HG02571 (cell line): Measurements from ENCODE around the gene MID1.

Experiments used
- ATAC-seq: cut with Tn5 transposase; IDR thresholded peaks from one replicate; pipeline ENCODE4 v1.9.1; 2021; ENCODE audit warnings: mild to moderate bottlenecking, moderate library complexity; ENCODE audit not compliant: unreplicated experiment

The MID1 gene

GRCh38 chrX:10450959-10451355, 169.4 kb downstream of the MID1 start:
- no peak for ATAC-seq

DNA sequence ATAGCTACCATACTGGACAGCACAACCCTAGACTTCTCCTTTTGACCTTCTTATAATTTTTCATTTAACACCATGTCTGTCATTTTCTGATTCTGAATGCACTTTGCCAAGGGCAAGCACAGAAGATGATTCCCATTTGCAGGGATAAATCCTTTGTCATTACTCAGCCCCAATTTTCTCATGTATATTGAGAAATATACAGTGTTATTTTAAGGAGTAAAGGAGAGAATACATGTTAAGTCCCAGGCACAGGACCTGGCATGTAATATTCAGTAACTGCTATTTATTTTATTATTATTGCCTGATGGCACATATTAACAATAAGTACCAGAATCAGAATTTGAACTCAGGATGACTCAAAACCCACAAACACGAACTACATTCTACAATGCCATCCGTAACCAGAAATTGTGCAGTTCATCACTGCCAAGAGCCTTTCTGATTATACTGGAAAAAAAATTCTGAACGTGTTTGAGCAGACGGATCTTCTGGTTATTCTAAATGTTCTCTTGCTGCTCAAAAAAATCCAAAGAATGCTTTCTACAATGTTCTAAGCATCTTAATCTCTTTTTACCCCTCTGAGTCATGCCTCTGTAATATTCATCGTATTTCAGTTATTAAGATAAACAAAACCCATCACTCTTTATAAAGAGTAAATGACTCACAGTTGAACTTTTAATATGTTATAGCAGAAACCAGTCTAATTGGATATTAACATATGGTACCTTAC, 170.0 kb downstream of the MID1 start:
- ATAC-seq: no peak

- ATAC-seq: no peak
Measured at GRCh38 chrX:10447564-10448214, 172.7 kb downstream of the MID1 start.

DNA sequence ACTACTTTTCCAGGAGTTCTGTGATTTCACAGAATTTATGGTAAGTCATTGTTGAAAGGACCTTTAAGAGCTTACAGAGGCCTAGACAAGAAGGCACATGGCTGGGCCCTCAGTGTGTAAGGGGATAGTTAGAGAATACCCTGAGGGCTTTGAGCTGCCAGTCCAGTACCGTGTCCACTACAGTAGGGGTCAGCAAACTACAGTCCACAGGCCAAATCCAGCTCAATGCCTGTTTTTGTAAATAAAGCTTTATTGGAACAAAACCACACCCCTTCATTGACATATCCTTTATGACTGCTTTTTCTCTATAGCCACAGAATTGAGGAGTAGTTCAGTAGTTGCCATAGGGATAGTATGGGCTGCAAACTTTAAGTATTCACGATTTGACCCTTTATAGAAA, 176.2 kb downstream of the MID1 start:
- ATAC-seq: no peak

- ATAC-seq: no peak
Measured at GRCh38 chrX:10441464-10441863, 178.9 kb downstream of the MID1 start.

GRCh38 chrX:10433296-10433965, 187.0 kb downstream of the MID1 start:
- ATAC-seq: no peak

DNA sequence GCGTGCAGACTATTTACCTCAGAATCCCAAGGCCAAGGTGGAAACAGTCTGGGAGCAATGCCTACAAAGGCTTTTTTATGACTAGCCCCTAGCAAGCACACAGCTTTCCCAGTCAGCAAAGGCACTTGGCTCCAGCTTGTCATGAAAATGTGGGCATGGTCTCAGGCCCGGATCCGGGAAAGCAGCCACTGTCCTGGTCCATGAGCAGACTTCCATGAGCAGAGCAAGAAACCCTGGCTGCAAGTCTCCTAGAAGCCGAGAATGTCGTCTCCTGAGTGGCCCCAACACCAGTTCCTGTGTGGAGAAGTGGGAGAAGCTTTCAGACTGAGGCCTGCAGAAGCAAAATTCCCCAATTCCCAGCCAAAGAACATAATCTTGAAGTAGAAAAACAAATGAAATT, 190.5 kb downstream of the MID1 start:
- ATAC-seq: no peak

DNA sequence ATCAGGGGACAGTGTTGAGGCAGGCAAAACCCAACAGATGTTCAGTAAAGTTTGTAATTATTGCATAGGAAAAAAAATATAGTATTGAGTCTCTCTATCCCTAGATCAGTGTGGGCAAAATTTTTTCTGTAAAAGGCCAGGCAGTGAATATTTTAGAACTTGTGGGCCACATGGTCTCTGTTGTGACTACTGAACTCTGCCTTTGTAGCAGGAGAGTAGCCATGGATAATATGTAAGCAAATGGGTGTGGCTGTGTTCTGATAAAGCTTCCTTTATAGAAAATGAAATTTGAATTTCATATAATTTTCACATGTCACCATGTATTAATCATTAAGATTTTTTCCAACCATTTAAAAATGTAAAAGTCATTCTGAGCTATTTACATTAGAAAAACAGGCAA, 193.1 kb downstream of the MID1 start:
- no peak for ATAC-seq

- ATAC-seq: no peak
Measured at GRCh38 chrX:10423716-10424115, 196.7 kb downstream of the MID1 start.

DNA sequence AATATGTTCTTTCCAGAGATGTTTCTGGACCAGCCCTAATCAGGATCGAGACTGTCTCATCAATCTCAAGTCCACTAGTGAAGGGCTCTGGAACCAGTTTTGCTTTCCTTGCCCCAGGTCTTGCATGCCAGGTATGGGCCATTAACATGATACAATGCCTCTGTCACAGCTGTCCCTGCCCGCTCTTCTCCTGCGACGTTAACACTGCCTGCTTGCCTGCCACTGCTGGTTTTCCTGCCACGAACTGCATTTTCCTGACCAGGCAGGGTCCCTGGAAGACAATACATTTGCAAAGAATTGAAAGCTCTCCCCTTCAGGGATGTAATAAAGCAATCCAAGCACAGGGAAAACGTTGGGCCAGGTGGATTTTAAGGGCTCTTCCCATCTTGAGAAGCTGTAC, 200.3 kb downstream of the MID1 start:
- no peak for ATAC-seq

DNA sequence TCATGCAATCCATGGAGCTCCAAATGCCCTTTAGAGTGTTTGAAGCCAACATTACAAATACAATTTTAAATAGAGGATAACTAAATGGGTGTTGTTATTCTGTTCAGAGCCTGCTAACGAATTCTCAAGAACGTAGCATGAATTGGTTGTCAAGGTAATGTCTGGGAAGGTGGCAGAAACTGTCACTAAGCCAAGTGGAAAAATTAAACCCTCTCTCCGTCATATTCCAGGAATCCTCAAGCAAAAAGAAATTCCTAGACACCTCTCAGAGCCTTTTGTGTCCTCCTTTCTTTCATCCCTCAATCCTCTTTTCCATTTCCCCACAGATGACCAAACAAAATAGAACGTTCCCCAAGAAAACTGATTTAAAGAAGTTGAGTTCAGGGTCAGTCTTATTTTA, 204.0 kb downstream of the MID1 start:
- no peak for ATAC-seq

- ATAC-seq: no peak
Measured at GRCh38 chrX:10415306-10416001, 204.9 kb downstream of the MID1 start.

DNA sequence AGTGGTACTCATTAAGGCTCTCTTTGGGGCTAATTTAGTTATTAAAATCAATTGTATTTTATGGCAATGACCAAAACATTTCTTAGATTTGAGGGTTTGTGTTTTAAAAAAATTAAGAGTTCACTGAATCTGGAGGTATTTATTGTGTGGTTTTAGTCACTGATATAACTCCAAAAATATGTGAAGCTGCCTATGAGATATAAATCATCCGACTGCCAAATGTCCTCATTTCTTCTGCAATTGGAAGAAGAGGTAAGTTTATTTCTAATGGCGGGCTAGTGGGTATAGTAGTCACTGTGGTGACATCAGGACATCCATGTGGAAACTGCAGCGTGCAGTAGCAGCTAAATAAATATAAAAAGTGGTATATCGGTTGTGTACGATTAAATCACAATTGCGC, 205.5 kb downstream of the MID1 start:
- no peak for ATAC-seq

- ATAC-seq: no peak
Measured at GRCh38 chrX:10414156-10414824, 206.1 kb downstream of the MID1 start.

GRCh38 chrX:10404436-10404835, 215.9 kb downstream of the MID1 start:
- ATAC-seq: no peak

DNA sequence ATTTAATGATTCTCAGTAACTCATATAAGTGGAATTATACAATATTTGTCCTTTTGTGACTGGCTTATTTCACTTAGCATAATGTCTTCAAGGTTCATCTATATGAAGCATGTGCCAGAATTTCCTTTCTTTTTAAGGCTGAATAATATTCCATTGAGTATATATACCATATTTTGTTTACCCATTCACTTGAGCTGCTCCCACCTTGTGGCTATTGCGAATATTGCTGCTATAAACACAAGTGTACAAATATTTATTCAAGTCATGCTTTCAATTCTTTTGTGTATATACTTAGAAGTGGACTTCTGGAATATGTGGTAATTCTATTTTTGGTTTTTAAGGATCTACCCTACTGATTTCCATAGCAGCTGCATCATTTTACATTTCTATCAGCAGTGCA, 219.1 kb downstream of the MID1 start:
- no peak for ATAC-seq

DNA sequence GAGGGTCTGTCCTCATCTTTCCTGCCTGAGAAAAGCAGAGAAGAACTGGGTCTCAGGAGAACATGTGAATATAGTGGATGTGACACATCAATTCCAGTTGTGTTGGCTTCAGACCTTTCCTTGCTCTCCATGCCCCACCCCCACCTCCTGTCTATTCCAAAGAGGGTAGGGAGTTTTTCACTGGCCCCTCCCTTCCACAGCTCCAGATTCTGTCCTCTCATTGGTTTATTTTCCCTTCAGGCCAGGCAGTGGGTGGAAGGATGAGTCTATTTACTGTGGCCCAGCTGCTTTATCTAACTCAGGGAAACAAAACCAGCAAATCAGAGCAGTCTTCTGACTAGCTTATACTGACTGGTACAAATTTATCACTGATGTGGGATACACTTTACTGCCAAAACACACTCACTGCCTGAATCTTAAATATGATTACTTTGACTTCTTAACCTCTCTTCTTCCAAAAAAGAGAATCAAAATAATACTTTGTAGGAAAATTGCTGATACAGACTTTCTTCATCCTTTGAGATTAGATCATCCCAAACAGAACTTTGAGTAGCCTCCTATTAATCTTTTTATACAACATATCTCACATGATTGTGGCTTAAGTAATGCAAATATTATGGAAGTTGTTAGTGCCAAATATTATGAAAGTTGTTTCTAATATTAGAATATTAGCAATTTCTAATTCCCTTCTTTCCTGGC, 221.2 kb downstream of the MID1 start:
- no peak for ATAC-seq

DNA sequence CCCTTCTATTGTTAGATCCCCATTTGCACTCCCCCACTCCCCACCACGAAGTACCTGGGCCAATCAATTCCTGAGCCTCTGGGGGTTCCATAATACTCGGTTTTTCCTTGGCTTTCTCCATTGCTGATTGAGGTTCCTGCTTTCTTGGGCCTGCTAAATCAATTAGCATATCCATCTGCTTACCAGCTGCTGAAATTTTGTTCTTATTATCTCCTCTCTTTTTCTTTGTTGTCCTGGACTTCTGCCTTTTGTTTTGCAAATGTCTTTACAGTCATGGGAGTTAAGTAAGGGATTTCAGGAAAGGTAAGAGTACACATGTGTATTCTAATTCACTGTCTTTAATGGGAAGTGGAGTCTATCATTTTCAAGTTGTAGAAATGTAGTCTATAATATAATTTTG, 222.2 kb downstream of the MID1 start:
- no peak for ATAC-seq

DNA sequence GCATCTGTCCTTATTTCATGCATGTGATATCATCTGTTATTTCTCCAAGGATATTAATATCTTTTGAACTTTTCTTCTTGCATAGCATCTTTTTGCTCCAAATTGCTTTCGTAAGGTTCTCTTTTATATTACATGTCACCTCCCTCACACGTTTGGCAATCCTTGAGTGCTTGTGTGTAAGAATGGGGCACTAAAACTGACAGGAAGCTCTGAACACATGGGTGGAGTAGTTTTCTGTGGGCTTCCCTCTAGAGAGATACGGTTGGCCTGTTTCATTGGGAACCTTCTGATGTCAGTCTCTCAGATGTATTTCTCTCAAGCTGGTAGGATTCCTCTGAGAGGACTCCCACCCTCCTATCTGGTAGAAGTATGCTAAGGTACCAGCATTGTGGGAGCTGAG, 223.0 kb downstream of the MID1 start:
- no peak for ATAC-seq

DNA sequence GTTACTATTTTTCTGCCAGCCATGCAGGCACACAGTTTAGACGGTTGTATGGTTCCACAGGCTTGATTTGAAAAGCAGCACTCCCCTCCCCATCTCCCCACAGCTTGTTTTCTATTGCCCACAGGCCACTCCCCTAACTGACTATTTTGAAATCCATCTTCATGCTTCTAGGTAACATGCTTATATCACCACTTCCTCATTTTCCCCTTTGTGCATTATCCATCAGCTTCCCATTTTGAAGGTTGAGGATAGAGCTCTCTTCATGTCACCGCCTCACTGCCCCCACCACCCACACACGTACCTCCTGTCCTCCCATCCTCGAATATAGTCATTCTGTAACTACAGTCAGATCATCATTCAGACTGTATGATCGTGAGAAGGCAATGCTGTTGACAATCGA, 224.7 kb downstream of the MID1 start:
- no peak for ATAC-seq
